ENCODE measurements around the gene DHX38. TPM values are rescaled to one million over a fixed set of nuclear protein-coding genes. Genes with fewer than 3 reads are reported as not detected.

The DHX38 gene
- total RNA-seq, 1 donor from 2014 or later: 53.2 TPM

- Histone ChIP-seq H3K36me3 (ENCODE audit: control insufficient read depth in 3 of 3, insufficient read depth in 3 of 3, low read length in 3 of 3) (no peaks in the 10 kb centered on the region), H3K27me3 (ENCODE audit: control insufficient read depth in 3 of 3, insufficient read depth in 3 of 3, low read length in 3 of 3) (no peaks in the 10 kb centered on the region), H3K4me1 (ENCODE audit: control insufficient read depth in 3 of 3, insufficient read depth in 3 of 3, low read length in 3 of 3) (no peaks in the 10 kb centered on the region), H3K27ac (ENCODE audit: low read depth, low read length) (no peak overlapping the region), H3K9ac (ENCODE audit: low read depth in 1 of 3, low read length in 3 of 3) (no peak overlapping the region), H3K9me3 (ENCODE audit: control insufficient read depth in 3 of 3, low read length in 3 of 3) (no peaks in the 10 kb centered on the region), H3K4me3 (ENCODE audit: low read length in 3 of 3) (no peak overlapping the region)
These were observed 35.1 kb downstream of the DHX38 start for GRCh38 chr16:72128701-72129100.

- Histone ChIP-seq H3K27ac (ENCODE audit: low read depth, low read length) (no peak overlapping the region), H3K36me3 (ENCODE audit: control insufficient read depth in 3 of 3, insufficient read depth in 3 of 3, low read length in 3 of 3) (no peaks in the 10 kb centered on the region), H3K27me3 (ENCODE audit: control insufficient read depth in 3 of 3, insufficient read depth in 3 of 3, low read length in 3 of 3) (no peaks in the 10 kb centered on the region), H3K4me3 (ENCODE audit: low read length in 3 of 3) (no peak overlapping the region), H3K9me3 (ENCODE audit: control insufficient read depth in 3 of 3, low read length in 3 of 3) (no peaks in the 10 kb centered on the region), H3K9ac (ENCODE audit: low read depth in 1 of 3, low read length in 3 of 3) (no peak overlapping the region), H3K4me1 (ENCODE audit: control insufficient read depth in 3 of 3, insufficient read depth in 3 of 3, low read length in 3 of 3) (no peaks in the 10 kb centered on the region)
These were observed 36.5 kb downstream of the DHX38 start for GRCh38 chr16:72129976-72130656.

- Histone ChIP-seq H3K27ac (ENCODE audit: low read depth, low read length) (no peak overlapping the region), H3K9ac (ENCODE audit: low read depth in 1 of 3, low read length in 3 of 3) (no peak overlapping the region), H3K4me1 (ENCODE audit: control insufficient read depth in 3 of 3, insufficient read depth in 3 of 3, low read length in 3 of 3) (no peaks in the 10 kb centered on the region), H3K27me3 (ENCODE audit: control insufficient read depth in 3 of 3, insufficient read depth in 3 of 3, low read length in 3 of 3) (no peaks in the 10 kb centered on the region), H3K36me3 (ENCODE audit: control insufficient read depth in 3 of 3, insufficient read depth in 3 of 3, low read length in 3 of 3) (no peaks in the 10 kb centered on the region), H3K4me3 (ENCODE audit: low read length in 3 of 3) (no peak overlapping the region), H3K9me3 (ENCODE audit: control insufficient read depth in 3 of 3, low read length in 3 of 3) (no peaks in the 10 kb centered on the region)
These were observed 37.4 kb downstream of the DHX38 start for GRCh38 chr16:72131036-72131435.

- Histone ChIP-seq H3K36me3 (ENCODE audit: control insufficient read depth in 3 of 3, insufficient read depth in 3 of 3, low read length in 3 of 3) (no peaks in the 10 kb centered on the region), H3K4me1 (ENCODE audit: control insufficient read depth in 3 of 3, insufficient read depth in 3 of 3, low read length in 3 of 3) (no peaks in the 10 kb centered on the region), H3K9me3 (ENCODE audit: control insufficient read depth in 3 of 3, low read length in 3 of 3) (no peaks in the 10 kb centered on the region), H3K27me3 (ENCODE audit: control insufficient read depth in 3 of 3, insufficient read depth in 3 of 3, low read length in 3 of 3) (peaks cover 0 to 4% (median 2%) of the 10 kb centered on the region in 3 donors), H3K9ac (ENCODE audit: low read depth in 1 of 3, low read length in 3 of 3) (no peak overlapping the region), H3K4me3 (ENCODE audit: low read length in 3 of 3) (no peak overlapping the region), H3K27ac (ENCODE audit: low read depth, low read length) (no peak overlapping the region)
These were observed 39.1 kb downstream of the DHX38 start for GRCh38 chr16:72132726-72133125.

GRCh38 chr16:72134507-72134906, 40.9 kb downstream of the DHX38 start:
- no peak overlapping the region for H3K27ac ChIP-seq (ENCODE audit: low read depth, low read length)
- no peak overlapping the region for H3K9ac ChIP-seq (ENCODE audit: low read depth in 1 of 3, low read length in 3 of 3)
- no peaks in the 10 kb centered on the region for H3K9me3 ChIP-seq (ENCODE audit: control insufficient read depth in 3 of 3, low read length in 3 of 3)
- no peaks in the 10 kb centered on the region for H3K36me3 ChIP-seq (ENCODE audit: control insufficient read depth in 3 of 3, insufficient read depth in 3 of 3, low read length in 3 of 3)
- no peaks in the 10 kb centered on the region for H3K4me1 ChIP-seq (ENCODE audit: control insufficient read depth in 3 of 3, insufficient read depth in 3 of 3, low read length in 3 of 3)
- H3K4me3 ChIP-seq (ENCODE audit: low read length in 3 of 3): no peak overlapping the region
- H3K27me3 ChIP-seq (ENCODE audit: control insufficient read depth in 3 of 3, insufficient read depth in 3 of 3, low read length in 3 of 3): peaks cover 0 to 6% (median 2%) of the 10 kb centered on the region in 3 donors

- Histone ChIP-seq H3K27me3 (ENCODE audit: control insufficient read depth in 3 of 3, insufficient read depth in 3 of 3, low read length in 3 of 3) (peaks cover 0 to 6% (median 2%) of the 10 kb centered on the region in 3 donors), H3K27ac (ENCODE audit: low read depth, low read length) (no peak overlapping the region)
These were observed 43.9 kb downstream of the DHX38 start for GRCh38 chr16:72137380-72138063.

GRCh38 chr16:72138064-72138572, 44.5 kb downstream of the DHX38 start:
- no peaks in the 10 kb centered on the region for H3K9me3 ChIP-seq (ENCODE audit: control insufficient read depth in 3 of 3, low read length in 3 of 3)
- H3K36me3 ChIP-seq (ENCODE audit: control insufficient read depth in 3 of 3, insufficient read depth in 3 of 3, low read length in 3 of 3): no peaks in the 10 kb centered on the region

More at GRCh38 chr16:72137380-72138063, 43.9 kb downstream of the DHX38 start:
- Histone ChIP-seq H3K4me3 (ENCODE audit: low read length in 3 of 3) (no peak overlapping the region), H3K9me3 (ENCODE audit: control insufficient read depth in 3 of 3, low read length in 3 of 3) (no peaks in the 10 kb centered on the region), H3K4me1 (ENCODE audit: control insufficient read depth in 3 of 3, insufficient read depth in 3 of 3, low read length in 3 of 3) (no peaks in the 10 kb centered on the region), H3K9ac (ENCODE audit: low read depth in 1 of 3, low read length in 3 of 3) (no peak overlapping the region), H3K36me3 (ENCODE audit: control insufficient read depth in 3 of 3, insufficient read depth in 3 of 3, low read length in 3 of 3) (no peaks in the 10 kb centered on the region)

GRCh38 chr16:72139908-72140307, 46.3 kb downstream of the DHX38 start:
- Histone ChIP-seq H3K4me1 (ENCODE audit: control insufficient read depth in 3 of 3, insufficient read depth in 3 of 3, low read length in 3 of 3) (no peaks in the 10 kb centered on the region), H3K27ac (ENCODE audit: low read depth, low read length) (no peak overlapping the region), H3K36me3 (ENCODE audit: control insufficient read depth in 3 of 3, insufficient read depth in 3 of 3, low read length in 3 of 3) (no peaks in the 10 kb centered on the region), H3K9ac (ENCODE audit: low read depth in 1 of 3, low read length in 3 of 3) (no peak overlapping the region), H3K4me3 (ENCODE audit: low read length in 3 of 3) (no peak overlapping the region), H3K9me3 (ENCODE audit: control insufficient read depth in 3 of 3, low read length in 3 of 3) (no peaks in the 10 kb centered on the region), H3K27me3 (ENCODE audit: control insufficient read depth in 3 of 3, insufficient read depth in 3 of 3, low read length in 3 of 3) (peaks cover 0 to 6% (median 2%) of the 10 kb centered on the region in 3 donors)

More at GRCh38 chr16:72138064-72138572, 44.5 kb downstream of the DHX38 start:
- no peak overlapping the region for H3K4me3 ChIP-seq (ENCODE audit: low read length in 3 of 3)
- no peaks in the 10 kb centered on the region for H3K4me1 ChIP-seq (ENCODE audit: control insufficient read depth in 3 of 3, insufficient read depth in 3 of 3, low read length in 3 of 3)
- H3K9ac ChIP-seq (ENCODE audit: low read depth in 1 of 3, low read length in 3 of 3): no peak overlapping the region
- peaks cover 0 to 6% (median 2%) of the 10 kb centered on the region in 3 donors for H3K27me3 ChIP-seq (ENCODE audit: control insufficient read depth in 3 of 3, insufficient read depth in 3 of 3, low read length in 3 of 3)
- H3K27ac ChIP-seq (ENCODE audit: low read depth, low read length): no peak overlapping the region

GRCh38 chr16:72142476-72142875, 48.8 kb downstream of the DHX38 start:
- no peak overlapping the region for H3K4me3 ChIP-seq (ENCODE audit: low read length in 3 of 3)
- no peaks in the 10 kb centered on the region for H3K4me1 ChIP-seq (ENCODE audit: control insufficient read depth in 3 of 3, insufficient read depth in 3 of 3, low read length in 3 of 3)
- H3K27ac ChIP-seq (ENCODE audit: low read depth, low read length): no peak overlapping the region
- H3K36me3 ChIP-seq (ENCODE audit: control insufficient read depth in 3 of 3, insufficient read depth in 3 of 3, low read length in 3 of 3): no peaks in the 10 kb centered on the region
- H3K27me3 ChIP-seq (ENCODE audit: control insufficient read depth in 3 of 3, insufficient read depth in 3 of 3, low read length in 3 of 3): peaks cover 0 to 5% (median 2%) of the 10 kb centered on the region in 3 donors
- H3K9me3 ChIP-seq (ENCODE audit: control insufficient read depth in 3 of 3, low read length in 3 of 3): no peaks in the 10 kb centered on the region
- no peak overlapping the region for H3K9ac ChIP-seq (ENCODE audit: low read depth in 1 of 3, low read length in 3 of 3)
